Bone marrow (tissue), 2 donors: ENCODE data around the gene PRDM16.

Experiments
- DNase-seq, 2 donors: peaks; one replicate each; lab custom pipeline; 2025; lab: John Stamatoyannopoulos, UW

The PRDM16 gene

DNA sequence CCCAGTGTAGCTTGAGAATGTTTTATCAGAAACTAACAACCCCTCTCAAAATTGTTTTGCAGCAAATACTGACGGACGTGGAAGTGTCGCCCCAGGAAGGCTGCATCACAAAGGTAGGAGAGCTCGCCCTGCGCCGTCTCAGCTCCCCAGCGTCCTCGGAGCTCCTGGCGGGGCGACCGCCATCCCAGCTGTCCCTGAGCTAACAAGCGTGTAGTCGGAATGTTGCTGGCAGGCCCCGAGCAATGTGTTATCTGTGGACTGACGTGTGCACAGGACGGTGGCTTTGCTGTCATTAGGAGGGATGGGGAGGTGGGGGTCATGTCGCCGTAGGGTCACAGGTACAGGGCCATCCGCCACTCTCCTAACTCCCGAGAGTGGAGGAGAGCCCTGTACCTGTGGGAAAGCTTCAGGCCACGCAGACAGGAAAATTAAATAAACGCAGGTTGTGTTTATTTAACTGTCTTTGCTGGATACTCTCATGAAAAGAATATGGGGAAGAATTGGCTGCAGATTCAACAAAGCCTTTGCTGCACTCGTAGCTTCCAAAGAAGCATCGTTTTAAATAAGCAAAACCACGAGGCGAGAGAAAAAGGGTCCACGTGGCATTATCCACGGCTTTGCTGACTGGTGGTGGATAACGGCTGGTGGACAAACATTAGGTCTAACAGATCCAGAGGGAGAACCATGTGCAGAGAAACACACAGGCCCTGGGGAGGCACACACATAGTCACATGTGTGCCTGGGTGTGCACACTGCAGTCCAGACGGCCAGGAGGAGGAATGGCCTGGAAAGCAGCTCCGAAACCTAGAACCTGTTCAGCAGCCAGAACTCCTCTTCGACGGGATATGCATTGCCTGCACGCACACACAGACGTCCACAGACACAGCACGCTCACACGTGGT, 175.3 kb downstream of the PRDM16 start:
- DNase-seq, result no peak

DNA sequence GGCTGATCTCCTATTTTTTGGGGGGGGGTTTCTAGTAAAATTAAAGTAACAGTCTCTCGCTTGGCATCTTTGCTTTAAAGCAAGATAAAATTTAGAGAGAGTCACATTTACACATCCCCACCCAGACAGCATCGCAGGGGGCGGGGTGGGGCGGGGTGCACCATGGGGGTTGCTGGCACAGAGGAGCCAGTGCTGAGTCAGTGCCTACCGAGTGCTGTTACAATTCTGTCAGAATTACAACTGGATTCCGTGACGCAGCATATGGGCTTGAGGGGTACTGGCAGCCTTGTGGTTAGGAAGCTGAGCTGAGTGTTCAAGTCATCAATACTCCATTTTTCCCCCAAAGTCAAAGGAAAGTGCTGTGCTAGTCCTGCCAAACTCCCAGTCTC, 175.9 kb downstream of the PRDM16 start:
- DNase-seq, result no peak

DNA sequence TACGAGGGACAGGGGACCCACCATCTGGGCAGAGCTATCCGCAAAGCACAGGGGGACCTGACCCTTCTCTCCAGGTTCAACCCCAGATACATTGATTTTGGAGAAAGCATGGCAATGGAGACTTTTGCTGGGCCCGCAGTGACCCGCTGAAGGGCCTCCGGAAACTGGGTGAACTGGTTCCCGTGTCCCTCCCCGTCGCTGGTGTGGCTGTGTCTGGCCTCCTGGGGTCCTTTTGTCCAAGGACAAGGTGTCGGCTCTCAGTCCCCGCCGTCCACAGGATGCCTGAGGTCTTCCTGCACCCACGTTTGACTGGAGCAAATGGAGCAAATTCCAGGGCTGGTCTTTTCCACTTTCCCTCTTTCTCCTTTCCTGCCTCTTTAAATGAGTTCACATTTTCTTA, 176.3 kb downstream of the PRDM16 start:
- DNase-seq, result no peak

DNA sequence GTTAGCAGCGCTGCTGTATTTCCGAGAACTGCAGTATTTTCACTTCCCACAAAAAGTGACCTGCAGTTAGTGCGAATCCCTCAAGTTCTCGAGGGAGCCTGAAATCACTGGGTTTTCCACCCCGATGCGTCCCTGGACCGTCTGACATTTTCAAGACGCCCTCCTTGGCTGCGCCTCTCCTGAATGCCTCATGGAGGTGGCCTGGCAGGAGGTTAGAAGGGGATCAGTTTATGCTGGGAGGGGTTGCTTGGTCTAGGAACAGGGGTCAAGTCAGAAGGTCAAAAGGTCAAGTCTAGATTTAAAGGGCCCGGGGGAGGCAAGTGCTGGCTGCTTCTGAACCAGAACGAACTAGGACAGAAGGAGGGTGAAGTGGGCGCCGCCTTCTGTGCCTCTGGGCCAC, 176.8 kb downstream of the PRDM16 start:
- DNase-seq, result no peak

DNA sequence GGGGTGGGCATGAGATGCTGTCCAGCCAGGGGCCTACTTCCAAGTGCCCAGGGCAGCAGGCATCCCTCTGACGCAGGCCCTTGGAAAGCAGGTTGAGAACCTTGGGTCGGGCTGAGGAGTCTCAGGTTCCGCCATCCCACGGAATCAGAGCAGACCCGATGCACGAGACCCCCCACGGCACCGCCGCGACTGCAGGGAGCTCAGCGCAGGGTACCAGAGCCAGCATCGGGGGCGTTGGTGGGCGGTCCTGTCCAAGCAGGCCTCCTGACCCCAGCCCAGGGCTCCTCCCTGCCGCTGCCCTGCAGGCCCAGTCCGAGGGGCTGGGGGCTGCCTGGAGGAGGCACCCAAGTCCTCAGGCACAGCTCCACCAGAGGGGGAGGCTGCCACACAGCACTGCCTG, 177.2 kb downstream of the PRDM16 start:
- DNase-seq, result no peak

DNA sequence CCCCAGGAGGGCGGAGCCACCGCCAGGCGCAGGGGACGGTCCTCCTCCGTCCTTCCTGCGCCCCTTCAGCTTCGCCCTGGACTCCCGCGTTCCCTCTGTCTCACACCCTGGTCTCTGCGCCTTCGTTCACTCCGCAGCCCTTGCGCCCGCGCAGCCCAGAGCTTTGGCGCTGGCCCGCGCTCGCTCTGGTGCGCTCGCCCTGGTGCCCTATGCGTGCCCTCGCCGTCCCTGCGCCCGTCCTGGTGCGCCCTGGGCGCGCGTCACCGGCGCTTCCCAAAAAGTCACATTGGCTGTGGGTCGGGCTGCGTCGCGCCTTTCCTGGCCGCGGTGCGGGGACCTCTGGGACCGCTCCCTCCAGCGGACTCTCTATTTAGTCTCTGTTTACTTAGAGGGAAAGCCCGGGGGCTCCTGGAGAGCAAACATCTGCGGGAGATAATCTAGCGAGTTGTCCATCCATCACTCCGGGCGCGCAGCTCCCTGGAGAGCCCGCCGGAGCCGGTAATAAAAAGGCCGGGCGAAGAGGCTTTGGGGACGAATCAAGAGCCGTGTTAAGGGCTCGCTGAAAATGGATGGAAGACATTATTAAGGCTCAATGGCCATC, 178.6 kb downstream of the PRDM16 start:
- no peak for DNase-seq

DNA sequence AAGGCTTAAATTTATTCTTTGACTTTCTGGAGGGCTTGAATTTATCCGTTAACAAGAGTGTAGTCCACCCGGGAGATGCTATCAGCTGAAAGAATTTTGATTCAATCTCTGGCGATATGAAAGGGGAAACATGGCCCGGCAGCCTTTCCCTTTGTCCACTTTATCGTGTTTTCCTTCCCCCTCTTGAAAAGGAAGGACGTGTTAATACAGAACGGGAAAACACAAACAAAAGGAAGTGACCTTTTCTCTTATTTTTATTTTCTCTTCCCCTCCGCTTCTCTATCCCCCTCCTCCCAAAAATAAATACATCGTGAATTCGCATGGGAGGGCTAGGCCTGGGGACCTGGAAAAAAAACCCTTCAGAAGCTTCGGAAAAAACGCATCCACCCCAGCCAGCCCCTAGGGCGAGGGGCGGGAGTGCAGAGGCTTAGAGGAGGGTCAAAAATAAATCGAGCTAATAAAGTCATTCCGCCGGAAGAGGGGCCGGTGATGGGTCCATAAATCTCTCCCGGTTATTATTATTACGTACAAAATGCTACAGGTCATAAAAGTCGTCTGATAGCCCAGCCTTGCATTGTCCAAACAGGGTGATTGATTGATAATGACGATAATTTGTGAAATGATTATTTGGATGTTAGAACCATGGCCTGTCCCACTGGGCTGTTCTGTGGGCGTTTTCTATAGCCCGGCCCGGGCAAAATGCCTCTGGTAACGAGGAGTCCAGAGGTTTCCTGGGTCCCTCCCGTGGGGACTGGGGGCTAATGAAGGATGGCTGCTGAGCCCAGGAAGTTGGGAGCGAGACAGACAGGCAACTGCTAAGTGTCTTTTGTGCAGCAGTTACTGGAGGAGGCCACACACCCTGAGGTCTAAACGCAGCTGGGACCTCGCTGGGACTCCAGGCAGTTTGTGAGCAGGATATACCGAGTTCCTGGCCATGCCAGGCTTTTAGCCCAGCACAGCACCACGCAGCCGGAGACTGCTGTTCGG, 179.4 kb downstream of the PRDM16 start:
- DNase-seq, result no peak

DNA sequence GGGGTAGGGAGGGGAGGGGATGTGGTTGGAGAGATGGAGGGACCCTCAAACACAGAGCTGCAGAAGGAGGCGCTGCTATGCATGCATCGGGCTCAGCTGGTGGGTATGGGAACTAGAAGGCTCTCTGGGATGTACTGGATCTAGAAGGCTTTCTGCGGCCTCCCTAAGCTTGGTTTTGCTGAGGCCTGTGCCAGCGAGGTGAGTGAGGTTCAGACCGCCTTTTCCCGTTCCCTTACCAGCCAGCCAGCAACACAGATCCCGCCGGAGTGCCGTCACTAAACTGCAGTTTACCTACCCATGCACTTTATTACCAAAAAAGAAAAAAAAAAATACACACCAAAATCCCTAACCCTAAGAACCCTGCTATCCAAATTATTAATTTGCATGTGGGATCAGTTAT, 180.2 kb downstream of the PRDM16 start:
- no peak for DNase-seq

DNA sequence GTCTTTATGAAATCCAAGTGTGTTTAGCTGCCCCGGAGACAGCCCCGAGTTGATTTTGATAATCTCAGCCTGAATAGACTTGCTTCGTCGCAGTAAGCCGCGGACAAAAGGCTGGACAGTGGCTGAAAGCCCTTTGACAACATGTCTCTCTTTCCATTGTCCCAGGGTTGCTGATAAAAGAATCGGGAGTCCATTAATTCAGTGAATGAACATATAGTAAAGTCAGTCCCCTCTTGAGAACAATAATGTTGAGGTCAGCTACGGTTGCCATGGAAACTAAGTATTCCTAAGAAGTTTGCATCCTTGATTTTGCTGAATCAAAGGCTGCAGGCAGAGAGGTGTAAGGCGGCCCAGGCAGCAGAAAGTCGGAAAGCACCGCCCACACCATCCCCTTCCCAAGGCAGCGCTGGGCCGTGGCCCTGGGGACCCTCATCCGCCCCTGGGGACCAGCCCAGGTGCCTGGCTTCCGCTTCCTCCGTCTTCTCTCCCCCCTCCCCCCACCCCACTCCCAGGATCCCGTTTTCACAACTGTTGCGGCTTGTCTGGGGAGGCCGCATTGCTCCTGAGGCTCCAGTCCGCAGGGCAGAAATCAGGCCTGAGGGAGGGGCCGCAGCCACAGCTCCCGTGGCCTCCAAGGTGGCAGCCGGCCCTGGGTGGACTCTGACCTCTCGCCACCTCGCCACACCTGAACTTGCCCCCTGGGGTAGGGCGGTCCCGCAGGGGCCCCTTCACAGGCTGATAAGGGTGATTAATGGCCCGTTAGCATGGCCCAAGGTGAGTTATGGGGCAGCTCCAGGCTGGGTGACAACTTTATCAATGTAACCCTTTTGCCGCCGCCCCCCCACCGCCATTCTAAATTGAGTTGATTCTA, 180.9 kb downstream of the PRDM16 start:
- no peak for DNase-seq

DNA sequence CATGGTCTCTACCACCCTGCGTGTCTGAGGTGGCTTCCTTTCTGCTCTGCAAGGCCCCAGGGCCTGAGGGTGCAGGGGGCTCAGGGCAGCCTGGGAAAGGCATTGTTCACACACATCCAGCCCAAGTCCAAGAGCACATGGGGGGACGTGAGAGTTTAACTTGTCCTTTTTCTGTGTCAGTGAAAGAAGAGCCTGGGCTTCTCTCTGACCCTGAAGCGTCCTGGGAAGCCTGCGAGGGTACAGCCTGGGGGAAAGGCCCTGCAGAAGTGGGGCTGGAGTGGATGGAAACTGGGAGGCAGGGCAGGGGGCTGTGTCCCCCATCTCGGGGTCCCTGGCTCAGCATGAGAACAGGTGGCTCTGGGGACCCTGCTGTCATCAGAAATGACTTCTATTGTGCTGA, 181.6 kb downstream of the PRDM16 start:
- DNase-seq, result no peak

DNA sequence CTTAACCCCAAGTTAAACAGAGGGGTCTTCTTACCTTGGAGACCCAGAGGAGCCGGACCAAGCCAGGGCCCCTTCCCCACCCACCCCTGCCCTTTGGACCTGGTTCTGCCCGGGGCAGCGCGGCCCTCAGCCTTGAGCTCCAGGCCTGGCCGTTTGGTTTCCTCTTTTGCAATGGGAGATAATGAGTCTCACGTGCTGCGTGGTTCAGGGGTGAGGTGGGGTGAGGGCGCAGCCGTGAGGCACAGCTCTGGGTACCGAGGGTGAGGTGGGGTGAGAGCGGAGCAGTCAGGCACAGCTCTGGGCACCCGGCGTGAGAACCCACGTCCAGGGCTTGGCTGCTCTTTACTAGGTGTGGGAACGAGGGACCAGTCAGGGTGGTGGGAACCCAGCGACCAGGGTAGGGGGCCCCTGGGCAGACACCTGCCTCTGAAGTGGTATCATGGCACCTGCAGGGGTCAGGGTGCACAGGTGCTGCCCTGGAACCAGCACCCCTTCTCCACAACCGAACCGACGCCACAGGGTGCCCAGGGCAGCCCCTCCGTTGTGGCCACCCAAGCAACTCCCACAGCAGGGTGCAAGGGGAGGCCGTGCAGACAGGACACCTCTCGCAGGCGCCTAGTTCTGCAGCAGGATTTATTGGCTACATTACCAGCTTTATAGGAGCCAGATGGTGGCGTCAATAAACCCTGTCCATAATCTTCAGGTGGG, 182.2 kb downstream of the PRDM16 start:
- DNase-seq, result no peak

DNA sequence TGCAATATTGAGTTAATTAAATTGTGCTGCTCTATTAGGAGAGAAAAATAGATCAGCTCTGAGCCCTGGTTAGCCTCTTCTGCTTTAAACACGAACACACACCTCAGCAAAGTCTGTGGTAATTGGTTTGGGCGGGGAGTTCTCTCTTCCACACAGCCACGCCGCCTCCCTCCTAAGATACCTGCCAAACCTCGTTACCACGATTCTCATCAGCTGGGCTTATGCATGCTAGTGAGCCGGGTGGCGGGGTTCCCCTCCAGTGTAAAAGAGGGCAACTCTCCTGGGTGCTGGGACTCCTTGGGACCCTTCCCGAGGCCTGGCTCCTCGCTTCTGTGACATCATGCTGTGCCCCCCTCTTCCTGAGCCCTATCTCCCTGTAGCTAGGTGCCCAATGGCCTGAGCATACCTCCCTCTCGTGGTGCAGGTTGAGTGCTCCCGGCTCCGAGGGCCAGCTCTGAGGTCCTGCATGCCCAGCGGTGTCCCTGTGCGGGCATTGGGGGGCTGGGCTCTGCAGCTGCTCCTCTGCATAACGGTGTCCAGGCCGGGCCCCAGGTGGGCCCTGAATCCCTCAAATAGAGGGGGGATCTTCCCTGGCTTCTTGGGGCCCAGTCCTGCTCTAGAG, 182.9 kb downstream of the PRDM16 start:
- DNase-seq, result no peak

DNA sequence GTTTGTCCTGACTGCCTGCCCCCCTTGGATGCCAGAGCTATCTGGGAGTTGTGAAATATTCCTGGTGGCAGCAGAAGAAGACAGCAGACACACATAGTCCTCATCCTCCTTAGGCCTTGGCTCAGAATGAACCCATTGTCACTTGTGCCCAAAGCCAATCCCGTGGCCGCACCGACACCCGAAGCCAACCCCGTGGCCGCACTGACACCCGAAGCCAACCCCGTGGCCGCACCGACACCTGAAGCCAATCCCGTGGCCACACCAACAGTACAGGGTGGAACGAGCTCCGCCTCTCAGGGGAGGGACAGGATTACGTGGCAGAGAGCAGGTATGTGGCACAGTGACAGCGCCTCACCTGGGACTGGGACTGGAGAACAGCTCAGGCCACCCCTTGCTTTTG, 186.7 kb downstream of the PRDM16 start:
- DNase-seq, result no peak

DNA sequence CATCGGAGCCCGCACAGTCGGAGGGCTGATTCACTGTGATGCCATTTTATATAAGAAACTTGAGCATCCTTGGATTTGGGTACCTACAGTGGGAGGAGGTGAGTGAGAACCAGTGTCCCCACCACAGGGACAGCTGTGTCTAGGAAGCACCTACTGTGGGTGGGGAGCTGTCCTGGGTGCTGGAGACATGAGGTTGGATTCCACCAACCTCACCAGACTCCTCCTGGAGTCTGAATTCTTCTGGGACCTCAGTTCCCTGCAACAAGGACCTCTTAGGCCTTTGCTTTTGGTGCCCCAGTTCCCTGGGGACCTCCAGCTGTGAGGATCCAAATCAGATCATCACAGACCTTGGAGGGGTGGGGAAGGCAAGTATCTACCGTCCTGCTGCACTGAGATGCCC, 188.8 kb downstream of the PRDM16 start:
- DNase-seq, result no peak

DNA sequence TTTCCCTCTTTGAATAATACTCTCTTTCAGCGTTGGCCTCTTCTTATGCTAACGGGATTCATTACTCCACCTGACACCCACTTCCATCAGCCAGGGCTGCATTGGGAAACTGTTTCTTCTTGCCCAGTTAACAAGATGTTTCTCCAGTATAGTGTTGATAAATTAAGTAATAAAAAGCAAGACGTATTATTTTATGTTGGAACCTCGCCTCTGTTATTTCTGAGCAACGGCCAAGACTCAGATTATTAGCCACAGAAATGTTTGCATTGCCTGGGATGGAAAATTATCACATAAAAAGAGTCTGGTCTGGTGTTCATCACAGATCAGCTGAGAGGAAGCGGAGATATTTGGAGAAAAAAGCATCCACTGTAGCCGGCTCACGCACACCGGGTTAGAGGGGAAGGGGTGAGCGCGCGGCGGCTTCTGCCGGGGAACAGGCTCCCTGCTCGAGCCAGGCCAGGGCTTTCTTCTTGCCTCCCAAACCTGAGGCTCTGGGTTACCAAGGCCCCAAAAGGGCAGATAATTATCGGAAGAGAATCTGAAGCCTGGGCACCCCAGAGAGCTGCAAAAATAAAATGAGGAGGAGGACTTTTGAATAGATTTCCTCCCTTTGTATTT, 189.5 kb downstream of the PRDM16 start:
- DNase-seq, result no peak

DNA sequence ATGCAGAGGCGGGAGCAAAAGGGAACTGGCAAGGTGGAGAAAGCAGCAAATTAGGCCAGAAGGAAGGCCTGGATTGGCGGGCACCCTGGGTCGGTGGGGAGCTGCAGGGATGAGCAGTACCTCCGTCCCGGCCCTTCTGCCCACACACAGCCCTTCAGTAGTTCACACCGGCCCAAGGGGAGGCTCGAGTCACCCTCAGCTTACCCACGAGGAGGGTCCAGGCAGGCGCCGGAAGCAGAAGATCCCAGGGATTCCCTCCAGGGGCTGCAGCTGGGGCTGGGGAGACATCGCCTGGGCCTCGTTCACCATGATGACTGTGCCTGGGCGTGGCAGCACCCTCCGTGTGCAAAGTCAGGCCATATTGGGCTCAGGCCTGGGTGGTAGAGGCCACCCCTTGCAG, 190.0 kb downstream of the PRDM16 start:
- DNase-seq, result no peak

DNA sequence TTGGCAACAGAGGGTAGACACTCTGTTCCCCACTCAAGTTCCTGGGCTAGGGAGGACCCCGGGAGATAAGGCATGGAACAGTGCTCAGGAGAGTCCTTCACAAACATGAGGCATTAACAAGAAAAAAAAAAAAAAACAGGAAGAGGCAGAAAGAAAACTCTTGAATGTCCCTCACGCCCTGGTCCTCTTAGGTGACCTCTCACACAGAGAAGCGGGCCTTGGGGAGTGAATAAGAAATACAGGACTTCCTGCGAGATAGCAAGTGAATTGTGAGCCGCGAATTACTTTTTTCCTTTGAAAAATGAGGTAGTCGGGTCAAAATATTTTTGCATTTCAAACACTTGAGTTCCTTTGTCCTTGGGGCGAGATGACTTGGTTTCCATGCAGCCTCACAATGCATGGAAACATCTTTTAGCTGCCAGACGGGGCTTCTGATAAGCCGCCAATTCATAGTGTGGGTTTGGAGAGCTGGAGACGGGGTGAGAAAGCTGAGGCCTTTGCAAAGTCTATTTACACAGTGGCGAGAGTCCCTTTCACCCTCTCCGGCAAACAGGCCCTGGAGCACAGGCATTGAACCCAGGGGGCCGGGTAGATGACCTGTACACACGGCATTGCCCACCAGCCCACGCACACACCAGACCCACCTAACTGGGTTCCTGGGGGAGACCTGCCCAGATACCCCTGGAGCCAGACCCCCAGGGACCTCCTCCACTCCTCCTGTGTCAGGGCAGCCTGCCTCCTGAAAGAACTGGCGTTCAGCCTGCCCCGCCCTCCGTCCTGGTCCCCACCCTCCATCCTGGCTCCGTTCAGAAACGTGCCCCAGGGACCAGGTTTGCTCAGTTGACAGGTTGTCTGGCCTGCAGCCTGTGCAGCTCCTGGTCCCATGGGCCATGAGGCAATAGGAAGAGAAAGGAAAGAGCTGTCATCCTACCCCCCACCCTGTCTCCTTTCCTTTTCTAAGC, 192.3 kb downstream of the PRDM16 start:
- no peak for DNase-seq

DNA sequence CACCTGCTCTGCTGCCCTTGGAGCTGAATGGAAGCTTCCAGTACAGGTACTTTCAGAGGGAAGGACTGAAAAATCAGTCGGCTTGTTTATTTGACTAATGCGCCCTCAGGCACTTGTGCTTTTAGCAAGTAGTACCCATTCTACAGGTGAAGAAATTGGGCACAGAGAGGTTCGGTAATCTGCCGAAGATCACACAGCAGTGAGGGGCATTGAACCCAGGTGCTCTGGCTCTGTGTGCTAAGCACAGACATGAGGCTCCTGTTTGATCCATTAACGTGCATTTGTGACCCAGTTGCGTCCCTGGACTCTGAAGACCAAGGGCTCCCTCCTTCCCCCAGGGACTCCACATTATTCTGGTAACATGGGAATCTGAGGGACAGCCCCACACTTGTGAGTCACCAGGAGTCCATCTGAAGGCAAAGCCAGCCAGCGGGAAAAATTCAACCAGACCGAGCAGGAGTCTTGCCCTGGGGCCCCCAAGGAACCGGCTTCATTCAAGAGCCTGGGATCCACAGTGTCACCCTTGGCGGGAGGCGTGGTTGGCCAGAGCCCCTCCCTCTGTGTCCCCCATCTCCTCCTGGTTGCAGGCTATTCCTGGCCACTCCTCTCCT, 193.1 kb downstream of the PRDM16 start:
- no peak for DNase-seq
